SK-N-SH (cell line): Measurements from ENCODE around the gene CDH13.

Experiments
- SIN3A ChIP-seq: IDR thresholded peaks from 2 replicates; pipeline ENCODE4 v1.6.1; 2012; ENCODE audit warnings: low read depth, mild to moderate bottlenecking, low read length, moderate library complexity, borderline replicate concordance
- SMC3 ChIP-seq: IDR thresholded peaks from 2 replicates; pipeline ENCODE4 v1.6.1; 2012; ENCODE audit warnings: low read depth, low read length, improper control_type of control experiment
- YY1 ChIP-seq: IDR thresholded peaks from 2 replicates; pipeline ENCODE4 v1.4.0; 2012; ENCODE audit warnings: low read depth, mild to moderate bottlenecking
- TF ChIP-seq, protein P1 (sequence below): IDR thresholded peaks from 2 replicates; pipeline ENCODE4 v1.6.1; 2012; ENCODE audit warnings: mild to moderate bottlenecking, low read depth, low read length, moderate library complexity
- TF ChIP-seq, protein P2 (sequence below): fragments of 200-600 bp; sonication (generic); IDR thresholded peaks from 2 replicates; pipeline ENCODE4 v1.6.1; 2017; ENCODE audit warnings: antibody characterized with exemption, mild to moderate bottlenecking, moderate library complexity
- TF ChIP-seq, protein P3 (sequence below): IDR thresholded peaks from 2 replicates; pipeline ENCODE4 v1.4.0; 2012; ENCODE audit warnings: low read depth, borderline replicate concordance

DNA sequence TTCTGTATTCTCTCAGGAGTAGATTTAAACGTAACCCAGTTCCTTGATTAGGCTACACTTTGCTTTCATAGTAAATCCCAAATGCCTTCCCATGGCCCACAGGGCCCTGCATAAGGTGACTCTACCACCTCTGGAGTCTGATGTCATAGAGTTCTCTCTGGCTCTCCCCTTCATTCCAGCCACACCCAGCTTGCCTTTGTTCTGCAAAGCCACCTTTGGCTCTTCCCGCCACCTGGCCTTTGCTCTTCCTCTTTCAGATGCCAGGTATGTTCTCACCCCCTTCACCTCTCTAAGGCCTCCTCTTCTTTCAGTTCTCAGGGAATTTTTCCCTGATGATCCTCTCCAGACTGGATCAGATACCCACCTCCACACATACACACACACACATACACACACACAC lies 1039.7 kb downstream of the CDH13 start:
- TF ChIP-seq, protein P1, sequence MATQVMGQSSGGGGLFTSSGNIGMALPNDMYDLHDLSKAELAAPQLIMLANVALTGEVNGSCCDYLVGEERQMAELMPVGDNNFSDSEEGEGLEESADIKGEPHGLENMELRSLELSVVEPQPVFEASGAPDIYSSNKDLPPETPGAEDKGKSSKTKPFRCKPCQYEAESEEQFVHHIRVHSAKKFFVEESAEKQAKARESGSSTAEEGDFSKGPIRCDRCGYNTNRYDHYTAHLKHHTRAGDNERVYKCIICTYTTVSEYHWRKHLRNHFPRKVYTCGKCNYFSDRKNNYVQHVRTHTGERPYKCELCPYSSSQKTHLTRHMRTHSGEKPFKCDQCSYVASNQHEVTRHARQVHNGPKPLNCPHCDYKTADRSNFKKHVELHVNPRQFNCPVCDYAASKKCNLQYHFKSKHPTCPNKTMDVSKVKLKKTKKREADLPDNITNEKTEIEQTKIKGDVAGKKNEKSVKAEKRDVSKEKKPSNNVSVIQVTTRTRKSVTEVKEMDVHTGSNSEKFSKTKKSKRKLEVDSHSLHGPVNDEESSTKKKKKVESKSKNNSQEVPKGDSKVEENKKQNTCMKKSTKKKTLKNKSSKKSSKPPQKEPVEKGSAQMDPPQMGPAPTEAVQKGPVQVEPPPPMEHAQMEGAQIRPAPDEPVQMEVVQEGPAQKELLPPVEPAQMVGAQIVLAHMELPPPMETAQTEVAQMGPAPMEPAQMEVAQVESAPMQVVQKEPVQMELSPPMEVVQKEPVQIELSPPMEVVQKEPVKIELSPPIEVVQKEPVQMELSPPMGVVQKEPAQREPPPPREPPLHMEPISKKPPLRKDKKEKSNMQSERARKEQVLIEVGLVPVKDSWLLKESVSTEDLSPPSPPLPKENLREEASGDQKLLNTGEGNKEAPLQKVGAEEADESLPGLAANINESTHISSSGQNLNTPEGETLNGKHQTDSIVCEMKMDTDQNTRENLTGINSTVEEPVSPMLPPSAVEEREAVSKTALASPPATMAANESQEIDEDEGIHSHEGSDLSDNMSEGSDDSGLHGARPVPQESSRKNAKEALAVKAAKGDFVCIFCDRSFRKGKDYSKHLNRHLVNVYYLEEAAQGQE, result no peak
- TF ChIP-seq, protein P2, sequence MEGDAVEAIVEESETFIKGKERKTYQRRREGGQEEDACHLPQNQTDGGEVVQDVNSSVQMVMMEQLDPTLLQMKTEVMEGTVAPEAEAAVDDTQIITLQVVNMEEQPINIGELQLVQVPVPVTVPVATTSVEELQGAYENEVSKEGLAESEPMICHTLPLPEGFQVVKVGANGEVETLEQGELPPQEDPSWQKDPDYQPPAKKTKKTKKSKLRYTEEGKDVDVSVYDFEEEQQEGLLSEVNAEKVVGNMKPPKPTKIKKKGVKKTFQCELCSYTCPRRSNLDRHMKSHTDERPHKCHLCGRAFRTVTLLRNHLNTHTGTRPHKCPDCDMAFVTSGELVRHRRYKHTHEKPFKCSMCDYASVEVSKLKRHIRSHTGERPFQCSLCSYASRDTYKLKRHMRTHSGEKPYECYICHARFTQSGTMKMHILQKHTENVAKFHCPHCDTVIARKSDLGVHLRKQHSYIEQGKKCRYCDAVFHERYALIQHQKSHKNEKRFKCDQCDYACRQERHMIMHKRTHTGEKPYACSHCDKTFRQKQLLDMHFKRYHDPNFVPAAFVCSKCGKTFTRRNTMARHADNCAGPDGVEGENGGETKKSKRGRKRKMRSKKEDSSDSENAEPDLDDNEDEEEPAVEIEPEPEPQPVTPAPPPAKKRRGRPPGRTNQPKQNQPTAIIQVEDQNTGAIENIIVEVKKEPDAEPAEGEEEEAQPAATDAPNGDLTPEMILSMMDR, result no peak
- TF ChIP-seq, protein P3, sequence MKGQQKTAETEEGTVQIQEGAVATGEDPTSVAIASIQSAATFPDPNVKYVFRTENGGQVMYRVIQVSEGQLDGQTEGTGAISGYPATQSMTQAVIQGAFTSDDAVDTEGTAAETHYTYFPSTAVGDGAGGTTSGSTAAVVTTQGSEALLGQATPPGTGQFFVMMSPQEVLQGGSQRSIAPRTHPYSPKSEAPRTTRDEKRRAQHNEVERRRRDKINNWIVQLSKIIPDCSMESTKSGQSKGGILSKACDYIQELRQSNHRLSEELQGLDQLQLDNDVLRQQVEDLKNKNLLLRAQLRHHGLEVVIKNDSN, result no peak
- no peak for TF ChIP-seq YY1
- TF ChIP-seq SMC3, result no peak
- no peak for TF ChIP-seq SIN3A
